GM12801 (cell line): ENCODE measurements around the gene ASB13.

ENCODE experiments used
- TF ChIP-seq, protein P1 (sequence below): IDR thresholded peaks from one replicate; pipeline ENCODE4 v1.5.1; 2011; ENCODE audit warnings: control low read depth; ENCODE audit not compliant: insufficient read length; ENCODE audit errors: extremely low read depth

Gene ASB13

DNA sequence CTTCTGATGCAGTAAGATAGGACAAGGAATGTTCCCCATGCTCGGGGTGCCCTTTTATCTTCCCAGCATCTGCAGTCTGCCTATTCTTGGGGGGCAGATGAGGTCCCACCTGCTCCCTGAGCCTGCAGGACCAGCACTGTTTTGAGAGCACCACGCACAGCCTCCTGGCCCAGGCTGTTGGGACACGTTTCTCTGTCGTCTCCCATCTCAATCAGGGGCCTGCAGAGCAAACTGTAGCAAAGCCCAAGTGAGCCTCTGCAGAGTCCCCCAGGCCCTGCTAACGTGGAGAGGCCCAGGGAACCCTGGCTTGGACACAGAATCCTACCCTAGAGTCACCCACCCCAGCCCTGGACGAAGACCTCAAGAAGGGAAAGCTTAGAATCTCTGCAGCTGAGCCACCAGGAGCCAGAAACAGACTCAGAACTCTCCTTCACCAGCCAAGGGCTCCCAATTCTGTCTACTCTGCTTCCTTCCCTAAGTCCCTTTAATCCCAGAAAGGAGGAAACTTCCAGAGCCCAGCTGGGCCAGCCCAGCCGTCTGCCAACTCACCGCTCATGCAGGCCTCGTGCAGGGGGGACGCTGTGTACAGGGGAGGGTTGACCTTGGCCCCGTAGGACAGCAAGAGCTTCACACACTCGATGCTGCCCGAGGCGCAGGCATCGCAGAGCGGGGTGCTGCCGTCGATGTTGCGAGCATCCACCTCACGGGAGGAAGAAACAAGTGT lies 15.6 kb downstream of the ASB13 start:
- TF ChIP-seq, protein P1, sequence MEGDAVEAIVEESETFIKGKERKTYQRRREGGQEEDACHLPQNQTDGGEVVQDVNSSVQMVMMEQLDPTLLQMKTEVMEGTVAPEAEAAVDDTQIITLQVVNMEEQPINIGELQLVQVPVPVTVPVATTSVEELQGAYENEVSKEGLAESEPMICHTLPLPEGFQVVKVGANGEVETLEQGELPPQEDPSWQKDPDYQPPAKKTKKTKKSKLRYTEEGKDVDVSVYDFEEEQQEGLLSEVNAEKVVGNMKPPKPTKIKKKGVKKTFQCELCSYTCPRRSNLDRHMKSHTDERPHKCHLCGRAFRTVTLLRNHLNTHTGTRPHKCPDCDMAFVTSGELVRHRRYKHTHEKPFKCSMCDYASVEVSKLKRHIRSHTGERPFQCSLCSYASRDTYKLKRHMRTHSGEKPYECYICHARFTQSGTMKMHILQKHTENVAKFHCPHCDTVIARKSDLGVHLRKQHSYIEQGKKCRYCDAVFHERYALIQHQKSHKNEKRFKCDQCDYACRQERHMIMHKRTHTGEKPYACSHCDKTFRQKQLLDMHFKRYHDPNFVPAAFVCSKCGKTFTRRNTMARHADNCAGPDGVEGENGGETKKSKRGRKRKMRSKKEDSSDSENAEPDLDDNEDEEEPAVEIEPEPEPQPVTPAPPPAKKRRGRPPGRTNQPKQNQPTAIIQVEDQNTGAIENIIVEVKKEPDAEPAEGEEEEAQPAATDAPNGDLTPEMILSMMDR = no peak

GRCh38 chr10:5649746-5650145 lies 16.6 kb downstream of the ASB13 start:
- TF ChIP-seq, protein P1 = no peak

GRCh38 chr10:5648494-5649457 lies 17.6 kb downstream of the ASB13 start:
- TF ChIP-seq, protein P1 = no peak

DNA sequence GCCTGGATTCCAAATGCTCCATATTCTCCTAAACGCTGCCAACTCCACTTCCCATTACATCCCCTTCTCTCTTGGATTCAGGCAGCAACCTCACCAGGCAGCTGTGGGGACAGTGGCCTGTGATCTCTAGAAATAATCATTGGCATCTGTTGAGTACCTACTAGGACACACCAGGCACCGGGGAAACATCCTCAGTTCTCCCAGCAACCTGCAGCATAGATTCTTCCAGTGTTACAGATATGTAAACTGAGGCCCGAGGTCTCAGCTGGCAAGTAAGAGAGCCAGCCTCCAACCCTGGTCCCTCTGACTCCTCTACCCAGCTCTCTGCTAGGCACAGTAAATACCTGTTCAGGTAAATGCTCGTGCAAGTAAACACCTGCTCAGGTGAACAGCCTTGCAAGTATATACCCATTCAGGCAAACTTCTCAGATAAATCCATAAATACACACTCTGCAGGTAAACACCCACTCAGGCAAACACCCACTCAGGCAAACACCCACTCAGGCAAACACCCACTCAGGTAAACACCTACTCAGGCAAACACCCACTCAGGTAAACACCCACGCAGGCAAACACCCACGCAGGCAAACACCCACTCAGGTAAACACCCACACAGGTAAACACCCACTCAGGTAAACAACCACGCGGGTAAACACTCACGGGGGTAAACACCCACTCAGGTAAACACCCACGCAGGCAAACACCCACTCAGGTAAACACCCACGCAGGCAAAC lies 18.7 kb downstream of the ASB13 start:
- TF ChIP-seq, protein P1 = no peak

DNA sequence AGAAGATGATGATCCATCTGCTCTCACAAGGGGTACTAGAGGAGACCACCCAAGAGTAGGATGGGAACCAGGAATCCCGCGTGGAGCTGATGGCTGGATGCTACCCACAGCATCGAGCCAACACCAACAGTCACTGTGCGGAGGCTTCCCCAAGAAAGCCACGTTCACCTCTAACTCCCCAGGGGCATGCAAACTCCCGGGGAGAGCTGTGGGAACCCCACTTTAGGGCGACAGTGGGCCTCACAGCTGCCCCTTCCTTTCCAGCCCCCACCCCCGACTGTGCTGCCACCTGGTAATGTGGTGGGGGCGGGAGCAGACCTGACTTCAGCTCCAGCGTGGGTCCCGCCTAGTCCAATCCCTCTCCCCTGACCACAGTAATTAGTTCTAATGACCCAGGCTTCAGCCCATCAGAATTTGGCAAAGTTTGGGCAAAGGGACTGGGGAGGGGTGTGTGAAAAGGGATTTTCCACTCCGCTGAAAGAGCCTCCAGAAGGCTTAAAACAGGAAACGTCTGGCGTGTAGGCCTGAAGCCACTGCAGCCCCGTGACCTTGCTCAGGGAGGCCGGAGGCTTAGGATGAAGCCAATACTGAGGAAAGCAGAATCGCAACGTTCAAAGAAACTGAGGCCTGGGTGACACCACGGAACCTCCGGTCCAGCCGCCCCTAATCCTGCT lies 20.3 kb downstream of the ASB13 start:
- TF ChIP-seq, protein P1 = no peak

- TF ChIP-seq, protein P1 = no peak
These were observed 21.0 kb downstream of the ASB13 start for GRCh38 chr10:5645375-5645774.

DNA sequence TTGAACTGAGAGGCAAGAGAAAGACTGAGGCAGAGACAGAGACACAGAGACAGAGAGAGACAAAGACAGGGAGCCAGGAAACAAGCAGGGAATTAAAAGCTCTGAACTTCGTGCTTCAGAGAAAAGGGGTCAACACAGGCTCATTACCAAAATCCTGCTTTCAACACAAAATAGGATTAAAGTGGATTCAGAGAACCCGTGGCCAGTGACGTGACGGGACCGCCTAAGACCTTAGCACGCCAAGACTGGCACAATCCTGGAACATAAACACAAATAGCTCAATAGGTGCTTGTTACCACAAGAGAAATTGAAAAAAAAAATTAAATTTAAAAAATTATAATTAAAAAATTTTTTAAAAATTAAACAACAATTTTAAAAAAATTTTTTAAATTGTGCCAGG lies 21.5 kb downstream of the ASB13 start:
- TF ChIP-seq, protein P1 = no peak
